Measurements from ENCODE around the gene GAS6.

GAS6 gene

GRCh38 chr13:113850722-113851479 lies 13.0 kb downstream of the GAS6 start:
- DNase-seq = no peak

DNA sequence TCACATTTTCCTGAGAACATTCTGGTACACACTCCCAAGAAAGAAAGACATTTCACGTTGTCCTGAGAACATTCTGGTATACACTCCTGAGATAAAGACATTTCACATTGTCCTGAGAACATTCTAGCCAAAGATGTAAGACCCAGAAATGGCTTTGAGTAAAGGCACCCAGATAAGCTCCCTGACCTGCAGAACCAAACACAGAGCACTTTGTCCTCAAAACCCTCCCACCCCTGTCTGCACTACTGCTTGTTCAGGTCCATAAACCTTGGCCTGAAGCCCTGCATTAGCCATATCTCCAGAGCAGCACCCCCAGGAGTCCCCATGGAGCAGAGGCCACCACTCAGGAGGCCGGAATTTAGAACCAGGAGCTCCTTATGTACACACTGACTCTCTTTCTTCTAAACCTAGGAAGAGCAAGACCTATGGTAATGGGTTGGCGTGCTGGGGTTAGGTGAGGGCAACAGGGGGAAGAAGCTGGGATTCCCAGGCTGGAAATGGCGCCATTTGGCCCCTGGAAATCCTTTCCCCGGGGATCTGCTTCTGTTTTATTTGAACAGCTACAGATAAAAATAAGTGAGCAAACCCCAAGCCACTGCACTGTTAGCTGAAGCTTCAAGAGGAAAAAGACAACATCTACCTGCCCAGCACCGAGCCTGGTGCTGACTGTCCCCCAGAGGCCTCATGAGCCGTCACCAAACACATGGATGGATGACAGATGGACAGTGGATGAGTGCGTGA lies 13.7 kb downstream of the GAS6 start:
- peak; percentile 1 for DNase-seq

GRCh38 chr13:113849546-113849945 lies 14.3 kb downstream of the GAS6 start:
- no peak for DNase-seq

DNA sequence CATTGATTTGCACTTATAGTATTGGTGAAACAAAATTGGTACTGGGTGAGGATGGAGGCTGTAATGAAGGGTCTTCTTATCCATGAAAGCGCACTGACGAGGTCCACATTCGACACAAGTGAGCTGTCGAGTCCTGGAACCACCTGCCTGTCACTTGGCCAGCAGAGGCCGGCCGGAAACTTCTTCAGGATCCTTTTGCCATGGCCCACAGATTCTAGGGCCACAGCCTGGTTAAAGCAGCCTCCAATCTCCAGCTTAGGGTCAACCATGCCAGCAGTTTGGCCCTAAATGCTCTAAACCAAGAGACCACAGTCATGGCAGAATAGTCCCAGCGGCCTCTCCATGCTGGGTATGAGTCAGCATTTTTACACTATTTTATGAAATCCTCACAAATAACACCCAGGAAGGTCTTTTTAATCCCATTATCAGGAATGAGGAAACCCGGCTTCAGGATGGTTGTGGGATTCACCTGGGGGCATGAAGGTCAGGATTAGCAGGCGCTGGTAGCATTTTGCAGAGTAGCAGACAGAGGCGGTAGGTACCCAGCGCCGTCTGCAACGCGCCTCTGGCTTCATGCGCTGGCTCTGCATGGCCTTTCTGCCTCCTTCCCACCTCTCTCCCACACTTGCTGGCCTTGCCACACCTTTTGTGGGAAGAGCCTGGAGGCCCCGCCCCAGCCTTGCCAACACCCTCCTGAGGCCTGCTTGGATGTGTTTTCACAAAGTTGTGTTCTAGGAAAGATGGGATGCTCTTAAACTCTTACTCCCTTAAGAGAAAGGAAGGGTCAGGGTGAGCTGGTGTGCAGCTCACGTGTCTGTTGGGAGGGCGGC lies 15.2 kb downstream of the GAS6 start:
- DNase-seq = peak; percentile 25

DNA sequence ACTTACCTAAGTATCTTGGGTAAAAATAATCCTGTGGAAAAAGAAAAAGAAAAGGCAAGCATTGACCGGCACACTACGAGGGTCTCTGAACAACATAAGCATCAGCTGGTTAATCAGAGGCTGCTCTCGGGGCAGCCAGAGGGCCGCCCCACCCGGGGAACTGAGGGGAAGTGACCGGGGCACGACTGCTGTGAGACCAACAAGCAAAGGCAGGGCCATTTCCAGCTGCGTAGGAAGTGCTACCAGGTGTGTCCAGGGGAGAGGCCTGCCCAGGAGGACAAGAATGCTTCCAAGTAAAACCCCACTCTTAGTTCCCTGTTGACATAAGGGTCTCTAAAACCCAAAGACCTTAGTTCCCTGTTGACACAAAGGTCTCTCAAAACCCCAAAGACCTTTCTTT lies 15.9 kb downstream of the GAS6 start:
- peak; percentile 23 for DNase-seq

DNA sequence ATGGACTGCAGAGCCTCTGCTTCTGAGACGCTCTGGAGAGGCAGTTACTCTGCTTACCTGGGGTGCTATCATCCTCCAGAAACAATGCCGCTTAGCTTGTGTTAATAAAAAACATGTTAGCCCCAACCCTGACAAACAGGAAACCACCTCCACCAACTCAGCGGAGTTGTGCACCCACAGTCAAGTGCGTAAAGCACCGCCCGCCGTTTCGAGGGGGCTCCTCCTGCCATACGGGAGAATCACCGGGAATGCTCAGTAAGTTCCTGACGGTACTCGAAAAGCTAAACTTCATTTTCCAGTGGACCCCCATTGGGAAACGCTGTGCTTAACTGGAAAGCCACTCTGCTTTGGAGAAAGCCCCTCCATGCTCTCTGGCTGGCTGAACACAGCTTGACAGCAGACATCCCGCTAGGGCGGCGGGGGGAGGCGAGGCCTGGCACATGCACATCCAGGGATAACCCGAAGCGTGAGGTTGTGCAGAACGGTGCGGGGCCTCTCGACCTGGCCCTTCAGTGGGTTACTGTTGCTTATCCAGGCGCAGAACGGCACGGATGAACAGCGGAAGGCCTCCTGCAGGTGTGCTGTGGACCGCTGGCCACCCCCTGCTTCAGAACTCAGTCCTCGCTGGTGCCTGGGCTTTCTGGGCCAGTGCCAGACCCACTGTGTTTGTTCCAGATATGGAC lies 17.1 kb downstream of the GAS6 start:
- DNase-seq = peak; percentile 1

DNA sequence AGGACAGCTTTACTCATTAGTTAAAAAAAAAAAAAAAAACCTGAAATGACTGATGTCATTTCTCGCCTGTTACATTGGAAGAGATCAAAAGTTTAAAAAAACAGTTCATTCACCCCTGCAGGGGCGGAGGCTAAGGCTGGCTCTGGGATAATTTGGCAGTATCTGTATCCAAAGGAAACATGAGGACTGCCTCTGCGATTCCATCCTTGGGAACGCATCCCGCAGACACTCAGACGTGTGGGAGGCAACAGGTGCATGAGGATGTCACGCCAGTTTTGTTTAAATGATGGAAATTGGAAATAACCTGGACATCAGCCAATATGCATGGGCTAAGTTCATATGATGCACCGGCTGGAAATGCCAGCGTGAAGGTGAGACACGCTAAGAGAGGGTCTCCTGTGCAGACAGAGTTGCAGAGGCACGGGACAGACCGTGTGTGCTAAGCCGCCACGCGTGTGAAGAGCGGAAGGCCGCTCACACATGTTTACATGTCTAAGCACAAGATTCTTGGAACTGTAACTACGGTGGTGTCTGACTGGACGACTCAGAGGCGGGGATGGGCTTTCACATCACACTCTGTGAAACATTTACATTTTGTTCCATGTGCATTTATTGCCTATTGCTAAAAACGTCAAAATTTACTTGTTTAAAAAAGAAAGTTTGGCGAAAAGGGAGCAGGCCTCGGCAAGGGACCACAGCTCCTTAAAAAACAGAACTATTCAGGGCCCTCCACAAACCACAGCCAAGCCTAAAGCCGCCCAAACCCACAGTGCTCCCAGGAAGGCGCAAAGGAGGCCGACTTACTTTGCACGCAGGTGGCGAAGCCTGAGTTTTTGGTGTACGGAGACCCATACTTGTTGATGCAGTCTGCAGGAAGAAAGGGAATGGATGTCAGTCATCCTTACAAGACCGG lies 17.9 kb downstream of the GAS6 start:
- peak; percentile 21 for DNase-seq

- DNase-seq = peak; percentile 21
Observed at GRCh38 chr13:113845055-113845454, 18.8 kb downstream of the GAS6 start.

- no peak for DNase-seq
Observed at GRCh38 chr13:113843864-113844556, 19.9 kb downstream of the GAS6 start.

- no peak for DNase-seq
Observed at GRCh38 chr13:113843063-113843654, 20.7 kb downstream of the GAS6 start.

GRCh38 chr13:113842336-113843062 lies 21.4 kb downstream of the GAS6 start:
- no peak for DNase-seq

- no peak for DNase-seq
Observed at GRCh38 chr13:113841353-113841650, 22.6 kb downstream of the GAS6 start.

- peak; percentile 62 for DNase-seq
Observed at GRCh38 chr13:113840541-113841352, 23.1 kb downstream of the GAS6 start.

DNA sequence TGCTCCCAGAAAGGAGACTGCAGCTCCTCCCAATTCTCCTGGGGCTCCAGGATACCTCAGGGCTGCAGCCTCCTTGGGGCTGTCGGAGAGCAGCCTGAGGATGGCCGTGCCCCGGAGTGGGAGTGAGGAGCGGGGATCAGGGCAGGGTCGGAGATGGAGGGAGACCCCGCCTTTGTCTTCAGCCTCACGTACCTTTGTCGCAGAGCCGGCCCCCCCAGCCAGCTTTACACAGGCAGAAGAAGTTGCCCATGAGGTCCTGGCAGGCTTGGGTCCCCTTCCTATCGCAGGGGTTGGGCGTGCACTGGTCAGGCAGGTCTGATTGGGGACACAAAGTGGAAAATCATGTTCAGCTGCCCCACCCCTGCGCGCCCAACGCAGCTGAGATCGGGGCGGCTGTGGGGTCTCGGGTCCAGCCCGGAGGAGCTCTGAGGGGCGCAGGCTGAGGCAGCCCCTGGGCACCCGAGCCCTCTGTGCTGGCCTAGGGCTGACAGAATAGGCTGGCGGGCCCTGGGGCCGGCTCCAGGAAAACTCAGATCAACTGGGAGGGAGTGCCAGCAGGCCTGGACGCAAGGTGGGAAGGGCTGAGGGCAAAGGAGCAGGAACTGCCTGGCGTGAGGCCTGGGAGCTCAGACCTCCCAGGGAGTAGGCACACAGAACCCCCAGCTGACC lies 24.2 kb downstream of the GAS6 start:
- DNase-seq = no peak

DNA sequence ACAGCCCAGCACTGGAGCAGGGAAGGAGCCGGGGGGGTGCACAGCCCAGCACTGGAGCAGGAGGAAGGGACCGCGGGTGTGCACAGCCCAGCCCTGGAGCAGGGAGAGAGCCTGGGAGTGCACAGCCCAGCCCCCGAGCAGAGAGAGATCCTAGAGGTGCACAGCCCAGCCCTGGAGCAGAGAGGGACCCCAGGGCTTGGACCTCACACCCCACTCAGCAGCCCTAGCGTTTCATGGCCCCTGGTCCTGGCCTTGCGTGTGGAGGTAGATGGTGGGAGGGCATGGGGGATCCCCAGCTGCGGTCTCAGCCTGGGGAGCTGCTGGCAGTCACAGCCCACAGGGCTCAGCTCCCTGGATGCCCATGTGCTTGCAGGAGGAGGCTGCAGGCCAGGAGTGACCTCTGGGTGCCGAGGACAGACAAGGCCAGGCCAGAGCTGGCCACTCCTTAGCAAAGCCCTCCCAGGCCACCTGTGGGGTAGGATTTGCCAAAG lies 25.1 kb downstream of the GAS6 start:
- DNase-seq = no peak

DNA sequence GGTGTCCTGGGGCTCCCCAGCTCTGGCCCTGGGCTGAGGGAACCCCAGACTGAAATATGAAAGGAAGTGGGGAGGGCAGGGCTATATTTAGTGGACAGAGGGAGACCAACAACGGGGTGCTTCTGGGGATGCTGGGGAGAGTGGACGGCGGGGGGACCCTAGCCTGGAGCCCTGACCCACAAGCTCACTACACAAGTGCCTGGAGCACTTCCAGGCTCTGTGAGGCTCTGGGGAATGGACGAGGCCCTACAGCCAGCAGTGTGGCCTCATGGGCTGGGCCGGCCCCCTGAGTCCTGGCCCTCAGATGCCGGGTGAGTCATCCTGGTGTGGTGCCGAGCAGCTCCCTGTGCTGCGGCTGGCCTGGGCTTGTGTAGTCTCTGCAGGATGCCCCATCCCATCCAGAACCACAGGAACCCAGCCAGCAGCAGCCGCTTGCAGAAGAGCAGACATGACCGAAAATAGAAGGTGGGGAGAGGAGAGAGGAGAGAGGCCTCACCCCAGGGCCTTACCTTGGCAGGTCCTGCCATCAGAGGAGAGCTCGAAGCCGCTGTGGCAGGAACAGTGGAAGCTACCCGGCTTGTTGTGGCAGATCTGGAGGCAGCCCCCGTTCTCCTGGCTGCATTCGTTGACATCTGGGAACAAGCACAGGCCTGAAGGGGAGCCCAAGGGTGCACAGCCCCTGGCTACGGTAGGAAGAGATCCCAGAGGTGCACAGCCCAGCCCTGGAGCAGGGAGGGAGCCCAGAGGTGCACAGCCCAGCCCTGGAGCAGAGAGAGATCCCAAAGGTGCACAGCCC lies 26.1 kb downstream of the GAS6 start:
- peak; percentile 88 for DNase-seq

- DNase-seq = no peak
Observed at GRCh38 chr13:113836768-113837559, 26.9 kb downstream of the GAS6 start.
